HG03175 (cell line): ENCODE results near the gene SSU72.
"Not testable (repeated sequence)": the region's sequence is repeated elsewhere in the genome, so short reads cannot be mapped to it uniquely, and the experiment has no call there.

ENCODE experiments used
- ATAC-seq: cut with Tn5 transposase; IDR thresholded peaks from one replicate; pipeline ENCODE4 v1.9.1; 2021; ENCODE audit warnings: mild to moderate bottlenecking, moderate library complexity; ENCODE audit not compliant: unreplicated experiment

Gene SSU72

DNA sequence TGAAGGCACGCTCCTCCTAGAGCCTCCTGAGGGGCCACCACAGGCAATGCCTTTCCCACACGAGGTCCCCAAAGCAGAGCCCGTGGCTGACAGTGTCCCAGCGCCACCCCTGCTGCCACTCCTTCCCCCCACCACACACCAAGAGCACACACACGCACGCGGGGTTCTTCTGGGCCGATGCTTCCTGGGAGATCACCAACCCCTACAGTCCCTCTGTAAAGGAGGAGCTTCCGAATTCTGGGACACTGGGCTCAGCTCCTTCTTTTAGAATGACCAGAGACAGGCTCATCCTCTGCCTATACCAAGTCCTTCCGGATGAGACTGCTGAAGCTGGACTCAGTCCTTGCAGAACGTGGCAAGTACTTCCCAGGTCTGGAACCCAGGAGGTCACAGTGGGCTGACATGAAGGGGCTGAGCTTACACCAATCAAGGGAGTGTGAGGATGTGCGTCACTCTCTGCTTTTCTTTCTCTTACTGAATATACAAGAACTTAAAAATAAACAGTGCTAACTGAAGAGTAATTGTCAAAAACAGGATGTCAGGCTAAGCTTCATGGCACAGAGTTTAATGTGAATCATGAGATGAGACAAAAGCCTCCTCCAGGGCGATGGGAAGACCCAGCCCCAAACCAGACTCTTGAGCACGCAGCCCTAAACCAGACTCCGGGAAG lies 12.7 kb downstream of the SSU72 start:
- ATAC-seq, result no peak

GRCh38 chr1:1560178-1560577 lies 14.5 kb downstream of the SSU72 start:
- no peak for ATAC-seq

DNA sequence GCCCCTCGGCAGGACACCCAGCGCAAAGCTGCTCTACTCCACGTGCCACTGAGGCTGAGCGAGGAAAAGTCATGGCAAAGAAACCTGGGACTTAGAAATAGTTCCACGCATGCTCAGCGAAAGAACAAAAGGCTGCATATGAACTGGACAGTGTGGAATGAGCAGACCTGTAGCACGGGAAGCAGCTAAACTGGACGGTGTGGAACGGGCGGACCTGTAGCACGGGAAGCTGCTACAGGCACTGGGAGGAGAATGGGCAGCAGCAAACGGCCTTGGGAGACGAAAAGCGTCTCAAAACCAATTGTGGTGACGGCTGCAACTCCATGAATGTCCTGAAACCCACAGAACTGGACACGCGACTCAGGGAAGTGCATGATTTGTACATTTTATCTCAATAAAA lies 15.6 kb downstream of the SSU72 start:
- ATAC-seq, result no peak

DNA sequence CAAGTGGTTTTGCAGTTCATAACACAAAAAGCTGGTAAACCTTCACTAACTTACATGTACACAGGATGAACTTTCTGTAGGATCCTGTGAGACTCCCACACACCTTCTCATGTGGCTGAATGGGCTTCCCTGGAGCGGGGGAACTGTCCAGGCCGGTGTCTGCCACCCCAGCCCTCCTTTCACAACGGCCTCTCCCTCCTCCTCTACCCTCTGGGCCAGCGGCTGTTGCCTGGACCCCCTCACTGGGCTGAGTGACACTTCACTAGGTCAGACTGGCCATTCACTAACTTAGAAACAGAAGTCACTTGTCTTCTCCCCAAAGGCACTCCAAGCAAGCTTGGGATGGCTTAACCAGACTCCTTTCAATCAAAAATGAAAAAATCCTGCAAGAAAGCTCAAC lies 16.1 kb downstream of the SSU72 start:
- no peak for ATAC-seq

DNA sequence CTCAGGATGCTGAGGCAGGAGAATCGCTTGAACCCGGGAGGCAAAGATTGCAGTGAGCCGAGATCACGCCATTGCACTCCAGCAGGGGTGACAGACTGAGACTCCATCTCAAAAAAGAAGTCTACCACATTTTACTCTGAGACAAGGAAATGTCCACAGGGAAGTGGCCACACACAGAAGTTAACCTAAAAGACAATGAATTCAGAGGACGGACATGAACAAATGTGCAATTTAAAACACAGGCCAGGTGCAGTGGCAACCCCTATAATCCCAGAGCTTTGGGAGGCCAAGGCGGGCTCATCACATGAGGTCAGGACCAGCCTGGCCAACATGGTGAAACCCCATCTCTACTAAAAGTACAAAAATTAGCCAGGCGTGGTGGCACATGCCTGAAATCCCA lies 17.0 kb downstream of the SSU72 start:
- ATAC-seq, result not testable (repeated sequence)

DNA sequence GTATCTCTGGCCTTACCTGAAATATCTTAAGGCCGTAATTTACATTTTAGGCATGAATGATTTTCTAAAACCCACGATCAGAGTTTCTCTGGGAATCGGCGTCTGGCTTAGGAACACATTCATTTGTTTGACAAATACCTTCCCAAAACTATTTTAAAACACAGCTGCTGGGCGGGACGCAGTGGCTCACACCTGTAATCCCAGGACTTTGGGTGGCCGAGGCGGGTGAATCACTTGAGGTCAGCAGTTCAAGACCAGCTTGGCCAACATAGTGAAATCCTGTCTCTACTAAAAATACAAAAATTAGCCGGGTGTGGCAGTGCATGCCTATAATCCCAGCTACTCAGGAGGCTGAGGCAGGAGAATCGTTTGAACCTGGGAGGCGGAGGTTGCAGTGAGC lies 17.7 kb downstream of the SSU72 start:
- not testable (repeated sequence) for ATAC-seq

DNA sequence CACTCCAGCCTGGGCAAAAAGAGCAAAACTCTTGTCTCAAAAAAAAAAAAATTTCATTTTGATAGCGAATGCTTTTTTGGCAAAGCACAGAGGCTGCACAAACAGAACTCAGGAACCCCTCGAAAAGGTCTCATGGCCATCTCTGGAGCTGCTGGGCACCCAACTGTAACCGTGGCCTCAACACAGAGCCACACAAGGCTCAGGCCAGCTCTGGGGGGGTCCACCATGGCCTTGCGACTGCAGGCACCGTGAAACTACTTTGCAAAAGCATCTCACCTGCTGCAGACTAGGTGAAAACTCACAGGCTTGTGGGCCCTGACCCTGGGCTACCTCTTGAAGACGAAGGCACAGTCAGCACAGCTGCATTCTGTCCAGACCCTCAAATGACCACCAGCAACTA lies 18.2 kb downstream of the SSU72 start:
- no peak for ATAC-seq

DNA sequence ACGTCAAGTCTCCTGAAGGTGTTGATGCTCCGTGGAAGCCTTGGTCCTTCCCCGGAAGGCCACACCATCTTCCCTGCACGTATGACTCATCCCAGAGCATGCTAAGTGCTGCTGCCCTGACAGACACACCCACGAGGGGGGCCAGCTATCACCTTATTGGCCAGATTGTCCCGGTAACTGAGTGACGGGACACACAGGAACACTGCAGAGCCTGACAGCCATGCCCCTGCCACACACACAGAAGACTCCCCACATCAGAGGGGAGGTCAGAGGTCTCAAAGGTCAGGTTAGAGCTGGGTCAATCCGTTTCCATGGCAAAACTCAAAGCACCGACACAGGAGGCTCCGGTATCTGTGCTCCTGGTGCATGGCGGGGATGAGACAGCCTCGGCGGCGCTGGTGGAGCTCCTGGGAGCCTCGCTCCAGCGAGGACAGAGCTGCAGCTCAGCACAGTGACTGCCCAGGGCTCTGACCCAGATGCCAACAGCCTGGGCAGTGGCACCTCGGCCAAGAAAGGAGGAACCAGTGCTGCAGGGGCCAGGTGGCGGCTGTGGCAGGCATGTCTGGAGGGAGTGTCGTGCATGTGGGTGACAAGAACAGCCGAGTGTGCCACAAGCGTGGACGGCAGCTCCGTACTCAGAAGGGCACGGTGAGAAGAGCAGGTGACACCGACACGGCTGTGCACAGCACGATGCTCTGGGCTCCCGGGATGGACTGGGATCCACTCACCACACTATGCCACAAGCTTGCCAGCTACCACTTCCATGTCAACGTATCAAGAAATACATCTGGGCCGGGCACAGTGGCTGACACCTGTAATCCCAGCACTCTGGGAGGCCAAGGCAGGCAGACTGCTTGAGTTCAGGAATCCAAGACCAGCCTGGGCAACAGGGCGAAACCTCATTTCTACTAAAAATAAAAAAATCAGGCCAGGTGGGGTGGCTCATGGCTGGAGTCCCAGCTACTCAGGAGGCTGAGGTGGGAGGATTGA lies 19.4 kb downstream of the SSU72 start:
- no peak for ATAC-seq

- ATAC-seq, result no peak
Measured at GRCh38 chr1:1554550-1554925, 20.1 kb downstream of the SSU72 start.

DNA sequence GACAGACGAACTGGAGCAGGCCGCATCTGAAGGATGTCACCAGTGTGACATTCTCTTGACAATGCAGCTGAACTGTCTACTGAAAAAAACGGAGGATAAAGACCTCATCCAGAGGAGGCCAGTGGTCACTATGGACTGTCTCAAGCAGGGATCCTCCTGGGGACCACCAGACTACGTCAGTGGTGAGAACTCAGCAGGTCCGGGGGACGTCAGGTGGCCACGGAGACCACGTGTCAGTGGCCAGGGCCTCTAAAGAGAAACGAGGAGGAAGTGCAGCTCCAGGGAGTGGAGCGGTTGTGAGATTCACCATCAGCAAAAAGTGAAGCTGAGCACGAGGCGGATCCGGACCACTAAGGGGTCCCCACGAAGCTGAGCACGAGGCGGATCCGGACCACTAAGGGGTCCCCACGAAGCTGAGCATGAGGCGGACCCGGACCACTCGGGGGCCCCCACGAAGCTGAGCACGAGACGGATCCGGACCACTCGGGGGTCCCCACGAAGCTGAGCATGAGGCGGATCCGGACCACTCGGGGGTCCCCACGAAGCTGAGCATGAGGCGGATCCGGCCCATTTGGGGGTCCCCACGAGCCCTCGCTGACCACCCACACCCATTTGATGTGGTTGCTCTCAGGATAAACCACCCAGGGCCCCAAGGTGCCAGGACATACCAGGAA lies 20.7 kb downstream of the SSU72 start:
- ATAC-seq, result no peak

GRCh38 chr1:1552263-1552639 lies 22.4 kb downstream of the SSU72 start:
- ATAC-seq, result no peak

DNA sequence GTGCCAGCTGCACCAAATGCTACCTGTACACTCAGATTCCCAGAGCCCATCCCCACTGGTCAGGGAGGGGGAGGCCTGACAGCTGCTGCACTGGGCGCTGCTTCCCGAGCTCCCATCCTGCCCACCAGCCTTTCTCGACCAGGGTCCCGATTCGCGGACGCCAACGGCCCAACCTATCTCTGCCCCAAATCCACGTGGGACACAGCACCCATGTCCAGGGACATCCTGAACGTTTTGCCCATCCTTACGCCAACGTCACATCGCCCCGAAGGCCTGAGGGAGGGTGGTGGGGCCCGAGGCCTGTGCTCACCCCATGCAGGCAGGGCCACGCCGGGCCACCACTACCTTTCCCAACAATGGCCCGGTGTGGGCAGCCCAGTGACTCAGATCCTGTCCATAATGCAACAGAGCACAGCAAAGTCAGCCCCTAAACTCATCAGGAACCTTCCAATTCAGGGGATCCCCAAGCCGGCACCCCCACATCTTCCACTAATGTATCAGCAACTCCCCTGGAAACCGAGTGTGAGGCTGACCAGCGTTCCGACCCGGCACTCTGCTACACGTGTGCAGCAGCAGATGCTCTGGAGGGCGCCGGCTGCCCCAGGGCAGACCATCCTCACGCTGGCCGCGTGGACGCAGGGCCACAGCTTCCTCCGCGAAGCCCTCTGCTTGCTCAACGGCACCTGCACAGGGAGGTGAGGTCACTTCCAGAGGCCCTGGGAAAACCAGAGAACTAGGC lies 23.0 kb downstream of the SSU72 start:
- no peak for ATAC-seq

DNA sequence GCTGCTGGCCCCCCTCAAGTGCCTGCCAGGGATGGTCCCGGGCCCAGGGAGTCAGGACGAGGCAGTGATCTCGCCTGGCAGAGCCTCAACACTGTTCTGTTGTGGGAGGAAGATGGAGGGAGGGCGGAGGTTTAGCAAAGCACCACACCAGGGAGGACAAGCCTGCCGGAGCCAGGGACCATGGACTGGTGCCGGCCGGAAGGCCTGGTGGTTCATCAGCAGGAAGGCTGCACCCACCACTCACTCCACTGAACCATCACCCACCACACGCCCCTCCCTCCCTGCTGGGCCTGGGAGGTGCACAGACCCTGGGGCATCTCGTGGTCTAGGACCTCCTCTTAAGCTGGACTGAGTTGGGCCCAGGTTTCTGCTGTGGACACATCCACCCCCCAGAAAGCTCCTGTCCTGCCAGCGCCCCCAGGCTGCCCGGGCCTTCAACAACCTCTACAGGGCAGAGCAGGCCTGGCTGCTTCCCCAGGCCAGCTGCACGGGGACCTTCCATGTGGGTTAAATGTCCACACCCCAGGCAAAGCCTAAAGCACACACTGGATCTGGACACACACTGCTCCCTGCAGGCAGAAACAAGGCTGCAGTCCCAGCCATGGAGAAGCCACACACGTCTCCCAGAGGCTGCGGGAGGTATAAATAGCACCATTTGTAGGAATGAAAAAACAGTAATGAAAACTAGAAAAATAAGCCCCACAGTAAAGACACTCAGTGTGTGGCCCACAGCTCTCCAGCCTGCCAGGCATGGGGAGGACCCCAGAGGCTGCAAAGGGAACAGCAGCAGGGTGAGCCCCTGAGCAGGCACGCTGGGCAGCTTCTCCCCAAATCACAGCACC lies 23.9 kb downstream of the SSU72 start:
- ATAC-seq, result no peak

DNA sequence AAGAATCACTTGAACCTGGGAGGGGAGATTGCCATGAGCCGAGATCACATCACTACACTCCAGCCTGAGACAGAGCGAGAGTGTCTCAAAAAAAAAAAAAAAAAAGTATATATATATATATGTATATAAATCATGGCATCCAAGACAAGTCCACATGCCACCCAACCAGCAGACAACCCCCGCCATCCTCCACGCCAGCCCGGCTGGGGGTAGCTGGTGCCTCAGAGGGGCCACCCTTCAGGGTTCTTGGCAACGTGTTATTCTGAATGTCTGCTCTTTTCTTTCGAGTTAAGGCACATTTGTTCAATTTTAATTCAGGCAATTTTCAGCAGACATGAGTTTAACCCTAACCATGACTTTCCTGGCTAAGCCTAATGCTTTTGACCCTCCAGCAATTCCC lies 24.6 kb downstream of the SSU72 start:
- ATAC-seq, result no peak

DNA sequence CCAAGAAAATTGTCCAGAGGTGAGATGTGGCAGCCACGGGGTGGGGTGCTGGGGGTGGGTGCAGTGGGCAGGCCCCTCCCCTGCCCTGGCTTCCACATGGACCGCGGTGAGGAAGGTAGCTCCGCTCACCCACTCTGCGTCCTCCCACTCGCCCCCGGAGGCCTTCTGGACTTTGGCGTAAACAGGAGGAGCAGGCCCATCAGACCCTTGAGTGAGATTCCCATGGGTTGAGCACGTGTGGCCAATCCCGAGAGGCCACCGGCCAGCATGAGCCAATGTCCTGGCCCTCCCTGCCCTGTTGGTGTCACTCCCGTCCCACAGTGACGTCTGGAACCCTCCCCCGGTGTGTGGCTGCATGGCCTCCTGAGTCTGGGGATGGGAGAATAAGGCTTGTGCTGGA lies 26.1 kb downstream of the SSU72 start:
- ATAC-seq, result no peak

DNA sequence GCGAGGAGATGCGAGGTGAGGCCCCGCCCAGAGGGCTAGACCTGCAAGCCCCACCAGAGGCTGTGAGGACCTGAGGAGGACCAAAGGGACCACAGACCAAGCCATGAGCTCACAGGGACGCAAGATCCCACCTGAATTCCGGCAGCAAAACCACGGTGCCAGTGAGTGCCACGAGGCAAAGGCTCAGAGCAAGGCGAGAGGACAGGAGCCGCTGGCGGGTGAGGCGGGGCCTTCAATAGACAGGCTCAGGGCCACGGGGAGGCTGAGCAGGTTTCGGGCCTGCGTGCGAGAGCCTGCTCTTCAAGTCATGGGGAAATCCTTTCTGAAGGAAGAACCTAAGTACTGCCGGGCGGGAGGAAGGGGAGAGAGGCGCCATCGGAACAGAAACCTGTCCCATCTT lies 27.2 kb downstream of the SSU72 start:
- no peak for ATAC-seq

- no peak for ATAC-seq
Measured at GRCh38 chr1:1547011-1547410, 27.7 kb downstream of the SSU72 start.

- no peak for ATAC-seq
Measured at GRCh38 chr1:1545946-1546737, 28.5 kb downstream of the SSU72 start.

DNA sequence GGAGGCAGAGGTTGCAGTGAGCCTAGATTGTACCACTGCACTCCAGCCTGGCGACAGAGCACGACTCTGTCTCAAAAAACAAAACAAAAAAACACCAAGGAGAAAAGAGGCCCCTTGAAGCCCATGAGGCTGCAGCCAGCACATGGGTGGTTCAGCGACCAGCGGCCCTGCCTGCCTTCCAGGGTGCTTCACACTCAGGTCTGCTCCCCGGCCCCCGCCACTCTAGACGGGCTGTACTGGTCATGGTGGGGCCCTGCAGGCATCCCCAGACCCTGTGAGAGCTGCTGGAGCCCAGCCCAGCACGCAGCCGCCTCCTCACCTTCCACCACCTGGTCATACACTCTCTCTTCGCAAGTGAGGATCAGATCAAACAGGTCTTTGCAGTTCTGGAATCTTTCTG lies 30.1 kb downstream of the SSU72 start:
- no peak for ATAC-seq
